ENCODE measurements around the gene AQP9. TPM values are rescaled to one million over a fixed set of nuclear protein-coding genes. Genes with fewer than 3 reads are reported as not detected.

The AQP9 gene
- polyA plus RNA-seq, 1 experiment, result not detected

GRCh38 chr15:58124585-58124984 is 13.6 kb upstream of the AQP9 start:
- no peak for DNase-seq (ENCODE audit: low read depth, low spot score)
- CTCF ChIA-PET, result interaction anchor here (1.4 kb wide), 1 partner anchor 57 kb away, joined by 3 read pairs; no protein-coding TSS in a partner anchor
- no peaks in the 10 kb centered on the region for H3K27me3 ChIP-seq (ENCODE audit: control insufficient read depth, insufficient read depth, low read length)
- H3K9me3 ChIP-seq (ENCODE audit: control insufficient read depth, insufficient read depth, low read length), result peaks cover 3% of the 10 kb centered on the region; the same call in 1 of the 2 replicates
- H3K27ac ChIP-seq (ENCODE audit: low read depth, low read length), result no peak overlapping the region
- TF ChIP-seq CTCF (IDR thresholded peaks at IDR 0.05; ENCODE audit: low read depth, low read length), result no peak
- H3K4me3 ChIP-seq (ENCODE audit: low read depth, low read length), result no peak overlapping the region
- POLR2A ChIA-PET, result no interaction called here

GRCh38 chr15:58125333-58125732 is 12.8 kb upstream of the AQP9 start:
- H3K27me3 ChIP-seq (ENCODE audit: control insufficient read depth, insufficient read depth, low read length), result no peaks in the 10 kb centered on the region
- POLR2A ChIA-PET, result no interaction called here
- peaks cover 3% of the 10 kb centered on the region; the same call in 1 of the 2 replicates for H3K9me3 ChIP-seq (ENCODE audit: control insufficient read depth, insufficient read depth, low read length)
- no peak overlapping the region for H3K4me3 ChIP-seq (ENCODE audit: low read depth, low read length)
- CTCF ChIA-PET, result no interaction called here
- no peak for DNase-seq (ENCODE audit: low read depth, low spot score)
- H3K27ac ChIP-seq (ENCODE audit: low read depth, low read length), result no peak overlapping the region
- TF ChIP-seq CTCF (IDR thresholded peaks at IDR 0.05; ENCODE audit: low read depth, low read length), result no peak

- no peaks in the 10 kb centered on the region for H3K9me3 ChIP-seq (ENCODE audit: control insufficient read depth, insufficient read depth, low read length)
- POLR2A ChIA-PET, result no interaction called here
- TF ChIP-seq CTCF (IDR thresholded peaks at IDR 0.05; ENCODE audit: low read depth, low read length), result no peak
- CTCF ChIA-PET, result no interaction called here
- no peak overlapping the region for H3K4me3 ChIP-seq (ENCODE audit: low read depth, low read length)
- no peak for DNase-seq (ENCODE audit: low read depth, low spot score)
- no peaks in the 10 kb centered on the region for H3K27me3 ChIP-seq (ENCODE audit: control insufficient read depth, insufficient read depth, low read length)
- H3K27ac ChIP-seq (ENCODE audit: low read depth, low read length), result no peak overlapping the region
Observed at GRCh38 chr15:58134886-58135285, 3.3 kb upstream of the AQP9 start.

- Histone ChIP-seq H3K4me3 (ENCODE audit: low read depth, low read length) (no peak overlapping the region), H3K27me3 (ENCODE audit: control insufficient read depth, insufficient read depth, low read length) (no peaks in the 10 kb centered on the region), H3K27ac (ENCODE audit: low read depth, low read length) (no peak overlapping the region), H3K9me3 (ENCODE audit: control insufficient read depth, insufficient read depth, low read length) (no peaks in the 10 kb centered on the region)
- no peak for TF ChIP-seq CTCF (IDR thresholded peaks at IDR 0.05; ENCODE audit: low read depth, low read length)
- ChIA-PET POLR2A (no interaction called here), CTCF (no interaction called here)
- DNase-seq (ENCODE audit: low read depth, low spot score), result no peak
Observed at GRCh38 chr15:58135511-58136174, 2.5 kb upstream of the AQP9 start.

- no peak for TF ChIP-seq CTCF (IDR thresholded peaks at IDR 0.05; ENCODE audit: low read depth, low read length)
- ChIA-PET POLR2A (no interaction called here), CTCF (no interaction called here)
- DNase-seq (ENCODE audit: low read depth, low spot score), result no peak
- Histone ChIP-seq H3K9me3 (ENCODE audit: control insufficient read depth, insufficient read depth, low read length) (no peaks in the 10 kb centered on the region), H3K4me3 (ENCODE audit: low read depth, low read length) (no peak overlapping the region), H3K27ac (ENCODE audit: low read depth, low read length) (no peak overlapping the region), H3K27me3 (ENCODE audit: control insufficient read depth, insufficient read depth, low read length) (no peaks in the 10 kb centered on the region)
Observed at GRCh38 chr15:58136731-58137130, 1.4 kb upstream of the AQP9 start.

Measured in AG04450 (cell line).